ENCODE measurements around the gene KCNK5. TPM values are rescaled to one million over a fixed set of nuclear protein-coding genes. Genes with fewer than 3 reads are reported as not detected.

The KCNK5 gene
- total RNA-seq, 1 experiment from 2014 or later, result 19.8 TPM

- ChIA-PET CTCF (interaction anchor here (0.6 to 3.4 kb wide), 6 partner anchors 22 to 528 kb away, joined by 3 to 34 read pairs (median 4); no protein-coding TSS in a partner anchor), POLR2A (no interaction called here)
- intact Hi-C loops (cut with micrococcal nuclease; ENCODE audit: unreplicated experiment), result loop anchor here (2.0 kb wide), 1 partner anchor 61 kb away; the partner anchor contains the start of gene KCNK5
- DNase-seq, result no peak
- H3K27me3 Mint-ChIP-seq (ENCODE audit: insufficient read depth, unreplicated experiment), result no peaks in the 10 kb centered on the region
- no TSS peak for BruUV-seq (replicated peaks)
- H3K4me3 ChIP-seq (ENCODE audit: low read depth, low read length), result no peak overlapping the region
- no peaks in the 10 kb centered on the region for H3K27me3 ChIP-seq (replicated peaks; ENCODE audit: control insufficient read depth, insufficient read depth, low read length)
- no peaks in the 10 kb centered on the region for H3K9me3 ChIP-seq
- no peak overlapping the region for H3K27ac Mint-ChIP-seq (ENCODE audit: unreplicated experiment)
- H3K36me3 ChIP-seq (ENCODE audit: control insufficient read depth, insufficient read depth, low read length), result no peaks in the 10 kb centered on the region
- peaks cover 14% of the 10 kb centered on the region for H3K4me1 ChIP-seq
- peaks cover 9% of the 10 kb centered on the region for H3K4me1 Mint-ChIP-seq (ENCODE audit: low read depth, unreplicated experiment)
- no peak for TF ChIP-seq CTCF (IDR thresholded peaks at IDR 0.05; ENCODE audit: insufficient read depth in 1 of 2, low read depth in 1 of 2, low read length in 1 of 2, severe bottlenecking in 1 of 2, unreplicated experiment in 1 of 2)
- no peaks in the 10 kb centered on the region for H3K9me3 Mint-ChIP-seq (ENCODE audit: unreplicated experiment)
- no peaks in the 10 kb centered on the region for H3K36me3 Mint-ChIP-seq (ENCODE audit: insufficient read depth, unreplicated experiment)
- no peak overlapping the region for H3K4me3 Mint-ChIP-seq (ENCODE audit: unreplicated experiment)
These were observed 62.0 kb downstream of the KCNK5 start for GRCh38 chr6:39167321-39167720.

- no peaks in the 10 kb centered on the region for H3K27me3 Mint-ChIP-seq (ENCODE audit: insufficient read depth, unreplicated experiment)
- no peaks in the 10 kb centered on the region for H3K36me3 Mint-ChIP-seq (ENCODE audit: insufficient read depth, unreplicated experiment)
These were observed 62.4 kb downstream of the KCNK5 start for GRCh38 chr6:39166912-39167290.

GRCh38 chr6:39166189-39166911, 62.9 kb downstream of the KCNK5 start:
- Mint-ChIP-seq H3K27me3 (ENCODE audit: insufficient read depth, unreplicated experiment) (no peaks in the 10 kb centered on the region), H3K27ac (ENCODE audit: unreplicated experiment) (no peak overlapping the region), H3K36me3 (ENCODE audit: insufficient read depth, unreplicated experiment) (no peaks in the 10 kb centered on the region), H3K9me3 (ENCODE audit: unreplicated experiment) (no peaks in the 10 kb centered on the region), H3K4me1 (ENCODE audit: low read depth, unreplicated experiment) (peaks cover 9% of the 10 kb centered on the region), H3K4me3 (ENCODE audit: unreplicated experiment) (peak overlapping the region; percentile 10)
- CTCF ChIA-PET, result interaction anchor here (1.0 to 3.4 kb wide), 5 partner anchors 32 to 169 kb away, joined by 3 to 34 read pairs (median 4); no protein-coding TSS in a partner anchor
- H3K4me3 ChIP-seq (ENCODE audit: low read depth, low read length), result no peak overlapping the region
- POLR2A ChIA-PET, result no interaction called here
- peak; percentile 86 to 91 for DNase-seq
- BruUV-seq (replicated peaks), result no TSS peak
- intact Hi-C loops (cut with micrococcal nuclease; ENCODE audit: unreplicated experiment), result loop anchor here (1.0 to 2.0 kb wide), 2 partner anchors 62 to 137 kb away; partner anchors contain the start of gene KCNK5
- H3K4me1 ChIP-seq, result peaks cover 14% of the 10 kb centered on the region
- no peaks in the 10 kb centered on the region for H3K9me3 ChIP-seq
- no peaks in the 10 kb centered on the region for H3K36me3 ChIP-seq (ENCODE audit: control insufficient read depth, insufficient read depth, low read length)
- peak; percentile 95 for TF ChIP-seq CTCF (IDR thresholded peaks at IDR 0.05; ENCODE audit: insufficient read depth in 1 of 2, low read depth in 1 of 2, low read length in 1 of 2, severe bottlenecking in 1 of 2, unreplicated experiment in 1 of 2)
- H3K27me3 ChIP-seq (replicated peaks; ENCODE audit: control insufficient read depth, insufficient read depth, low read length), result no peaks in the 10 kb centered on the region

More at GRCh38 chr6:39166912-39167290, 62.4 kb downstream of the KCNK5 start:
- H3K4me3 ChIP-seq (ENCODE audit: low read depth, low read length), result no peak overlapping the region
- intact Hi-C loops (cut with micrococcal nuclease; ENCODE audit: unreplicated experiment), result loop anchor here (1.0 to 2.0 kb wide), 2 partner anchors 62 to 136 kb away; partner anchors contain the start of gene KCNK5
- H3K27ac Mint-ChIP-seq (ENCODE audit: unreplicated experiment), result no peak overlapping the region
- peaks cover 14% of the 10 kb centered on the region for H3K4me1 ChIP-seq
- H3K4me1 Mint-ChIP-seq (ENCODE audit: low read depth, unreplicated experiment), result peaks cover 9% of the 10 kb centered on the region
- peak overlapping the region; percentile 10 for H3K4me3 Mint-ChIP-seq (ENCODE audit: unreplicated experiment)
- DNase-seq, result peak in 1 of 2 experiments; percentile 34
- no peaks in the 10 kb centered on the region for H3K27me3 ChIP-seq (replicated peaks; ENCODE audit: control insufficient read depth, insufficient read depth, low read length)
- no peak for TF ChIP-seq CTCF (IDR thresholded peaks at IDR 0.05; ENCODE audit: insufficient read depth in 1 of 2, low read depth in 1 of 2, low read length in 1 of 2, severe bottlenecking in 1 of 2, unreplicated experiment in 1 of 2)
- POLR2A ChIA-PET, result no interaction called here
- H3K36me3 ChIP-seq (ENCODE audit: control insufficient read depth, insufficient read depth, low read length), result no peaks in the 10 kb centered on the region
- no peaks in the 10 kb centered on the region for H3K9me3 ChIP-seq
- no TSS peak for BruUV-seq (replicated peaks)
- CTCF ChIA-PET, result interaction anchor here (1.0 to 3.4 kb wide), 5 partner anchors 31 to 170 kb away, joined by 3 to 34 read pairs (median 4); no protein-coding TSS in a partner anchor
- H3K9me3 Mint-ChIP-seq (ENCODE audit: unreplicated experiment), result no peaks in the 10 kb centered on the region

Measured in Caco-2 (cell line).